ENCODE measurements around the gene UBFD1.

- TF ChIP-seq POLR2A (IDR thresholded peaks at IDR 0.05) = no peak
- TF ChIP-seq, protein P1, sequence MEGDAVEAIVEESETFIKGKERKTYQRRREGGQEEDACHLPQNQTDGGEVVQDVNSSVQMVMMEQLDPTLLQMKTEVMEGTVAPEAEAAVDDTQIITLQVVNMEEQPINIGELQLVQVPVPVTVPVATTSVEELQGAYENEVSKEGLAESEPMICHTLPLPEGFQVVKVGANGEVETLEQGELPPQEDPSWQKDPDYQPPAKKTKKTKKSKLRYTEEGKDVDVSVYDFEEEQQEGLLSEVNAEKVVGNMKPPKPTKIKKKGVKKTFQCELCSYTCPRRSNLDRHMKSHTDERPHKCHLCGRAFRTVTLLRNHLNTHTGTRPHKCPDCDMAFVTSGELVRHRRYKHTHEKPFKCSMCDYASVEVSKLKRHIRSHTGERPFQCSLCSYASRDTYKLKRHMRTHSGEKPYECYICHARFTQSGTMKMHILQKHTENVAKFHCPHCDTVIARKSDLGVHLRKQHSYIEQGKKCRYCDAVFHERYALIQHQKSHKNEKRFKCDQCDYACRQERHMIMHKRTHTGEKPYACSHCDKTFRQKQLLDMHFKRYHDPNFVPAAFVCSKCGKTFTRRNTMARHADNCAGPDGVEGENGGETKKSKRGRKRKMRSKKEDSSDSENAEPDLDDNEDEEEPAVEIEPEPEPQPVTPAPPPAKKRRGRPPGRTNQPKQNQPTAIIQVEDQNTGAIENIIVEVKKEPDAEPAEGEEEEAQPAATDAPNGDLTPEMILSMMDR (IDR thresholded peaks at IDR 0.05) = no peak
Measured at GRCh38 chr16:23579371-23579770, 21.8 kb downstream of the UBFD1 start.

All from body of pancreas (tissue), 4 donors.